MG63 (cell line): ENCODE results near the gene SCIN. TPM values are rescaled to one million over a fixed set of nuclear protein-coding genes. Genes with fewer than 3 reads are reported as not detected.

Source experiments
- DNase-seq: peaks from one replicate; pipeline ENCODE4 v3.0.0-alpha.2; 2020
- H3K27me3 ChIP-seq: fragments of 250-450 bp; sonication (Bioruptor Pico); 2 replicates; pipeline ENCODE4 v1.5.1; 2020; ENCODE audit warnings: mild to moderate bottlenecking, moderate library complexity
- H3K36me3 ChIP-seq: fragments of 250-450 bp; sonication (Bioruptor Pico); 2 replicates; pipeline ENCODE4 v1.5.1; 2020; ENCODE audit warnings: mild to moderate bottlenecking, moderate library complexity
- H3K4me3 ChIP-seq: fragments of 250-450 bp; sonication (Bioruptor Pico); 2 replicates; pipeline ENCODE4 v1.5.1; 2020; ENCODE audit warnings: mild to moderate bottlenecking, moderate library complexity
- H3K9me3 ChIP-seq: fragments of 250-450 bp; sonication (Bioruptor Pico); 2 replicates; pipeline ENCODE4 v1.5.1; 2020; ENCODE audit warnings: mild to moderate bottlenecking, moderate library complexity
- total RNA-seq: library from RNA; depleted of rRNA; stranded (reverse); fragments of >200 nt; shearing (Covaris generic); gene quantifications from 2 replicates; pipeline ENCODE4 v1.2.3, GENCODE V29; 2014; ENCODE audit warnings: low replicate concordance; rRNA removed

SCIN gene
- total RNA-seq, 1 experiment from 2014 or later = not detected

DNA sequence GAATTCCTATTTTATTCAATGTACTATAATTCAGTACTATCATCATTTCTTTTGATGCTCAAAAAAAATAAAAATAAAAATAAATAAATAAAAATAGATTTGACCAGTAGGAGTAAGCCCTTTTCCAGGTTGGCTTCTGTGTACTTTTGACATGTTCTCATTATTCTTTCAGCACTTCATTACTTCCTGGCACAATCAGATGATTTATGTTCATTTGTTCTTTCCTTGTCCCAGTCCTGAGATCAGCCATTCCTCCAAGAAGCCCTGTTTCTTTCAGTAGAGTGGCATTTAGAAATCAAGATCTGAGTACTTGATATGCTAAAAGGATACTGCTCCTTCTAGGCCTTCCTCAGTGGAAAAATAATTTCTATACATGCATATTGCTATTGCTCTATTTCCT lies 137.8 kb downstream of the SCIN start:
- Histone ChIP-seq H3K36me3 (no peaks in the 10 kb centered on the region; the same call in 1 of the 2 replicates), H3K27me3 (no peaks in the 10 kb centered on the region), H3K4me3 (no peak overlapping the region), H3K9me3 (no peaks in the 10 kb centered on the region; the same call in 1 of the 2 replicates)
- no peak for DNase-seq

Other genes starting within 250 kb of the SCIN start
- gene VWDE, start 166.9 kb upstream of the SCIN start, total RNA-seq = not detected in 2 replicates
- gene ARL4A, start 116.9 kb downstream of the SCIN start, total RNA-seq = 66.5 and 99.5 TPM in 2 replicates